Endothelial cell (in vitro differentiated cells): ENCODE data around the gene RPL36. TPM values are rescaled to one million over a fixed set of nuclear protein-coding genes. Genes with fewer than 3 reads are reported as not detected.

Experiments used
- DNase-seq: peaks from one replicate; pipeline ENCODE4 v3.0.0; 2021; ENCODE audit warnings: low spot score
- H3K27ac Mint-ChIP-seq: one replicate; pipeline ENCODE4 v1.8.0; 2021; ENCODE audit warnings: mixed read lengths, inconsistent platforms; ENCODE audit not compliant: unreplicated experiment
- H3K27me3 Mint-ChIP-seq: one replicate; pipeline ENCODE4 v1.8.0; 2021; ENCODE audit warnings: mild to moderate bottlenecking, moderate library complexity, mixed read lengths, inconsistent platforms; ENCODE audit not compliant: unreplicated experiment
- H3K36me3 Mint-ChIP-seq: one replicate; pipeline ENCODE4 v1.8.0; 2021; ENCODE audit warnings: mild to moderate bottlenecking, low read depth, mixed read lengths, inconsistent platforms; ENCODE audit not compliant: unreplicated experiment
- H3K4me1 Mint-ChIP-seq: one replicate; pipeline ENCODE4 v1.8.0; 2021; ENCODE audit warnings: mild to moderate bottlenecking, mixed read lengths, inconsistent platforms; ENCODE audit not compliant: unreplicated experiment
- H3K4me3 Mint-ChIP-seq: one replicate; pipeline ENCODE4 v1.8.0; 2021; ENCODE audit warnings: mild to moderate bottlenecking, mixed read lengths, inconsistent platforms; ENCODE audit not compliant: unreplicated experiment
- H3K9me3 Mint-ChIP-seq: one replicate; pipeline ENCODE4 v1.8.0; 2021; ENCODE audit warnings: mixed read lengths, inconsistent platforms; ENCODE audit not compliant: unreplicated experiment
- total RNA-seq: library from RNA; stranded (reverse); fragmentation: NEBNext Ultra II Directional; extraction: Animal tissue kit (Norgen Biotek cat#: 25700); gene quantifications from one replicate; pipeline ENCODE4 v1.2.1, GENCODE V29; 2021; ENCODE audit not compliant: unreplicated experiment
- TF ChIP-seq, protein P1 (sequence below): fragments of 200-600 bp; sonication (generic); IDR thresholded peaks from one replicate; pipeline ENCODE4 v1.5.0; 2021; ENCODE audit warnings: antibody characterized with exemption; ENCODE audit not compliant: unreplicated experiment

Gene RPL36
- total RNA-seq, 1 donor from 2014 or later, result 910 TPM

DNA sequence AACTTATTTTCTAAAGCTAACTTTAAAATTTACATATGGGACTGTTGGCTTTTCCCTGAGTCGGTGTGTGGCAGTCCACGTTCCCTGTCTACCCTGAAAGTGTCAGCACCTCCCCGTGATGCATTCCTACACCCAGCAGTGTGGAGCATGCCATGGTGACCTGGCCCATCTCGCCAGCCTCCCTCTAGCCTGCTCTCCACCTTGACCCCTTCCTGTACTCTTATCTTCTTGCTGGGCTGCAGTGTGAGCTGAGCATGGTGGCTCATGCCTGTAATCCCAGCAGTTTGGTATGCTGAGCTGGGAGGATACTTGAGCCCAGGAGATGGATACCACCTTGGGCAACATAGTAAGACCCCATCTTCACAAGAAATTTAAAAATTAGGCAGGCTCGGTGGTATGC, 35.2 kb upstream of the RPL36 start:
- Mint-ChIP-seq H3K9me3 (no peaks in the 10 kb centered on the region), H3K4me3 (no peak overlapping the region), H3K27me3 (peaks cover 4% of the 10 kb centered on the region), H3K4me1 (no peaks in the 10 kb centered on the region), H3K27ac (peak overlapping the region; percentile 5), H3K36me3 (peaks cover 46% of the 10 kb centered on the region)
- no peak for DNase-seq
- TF ChIP-seq, protein P1, sequence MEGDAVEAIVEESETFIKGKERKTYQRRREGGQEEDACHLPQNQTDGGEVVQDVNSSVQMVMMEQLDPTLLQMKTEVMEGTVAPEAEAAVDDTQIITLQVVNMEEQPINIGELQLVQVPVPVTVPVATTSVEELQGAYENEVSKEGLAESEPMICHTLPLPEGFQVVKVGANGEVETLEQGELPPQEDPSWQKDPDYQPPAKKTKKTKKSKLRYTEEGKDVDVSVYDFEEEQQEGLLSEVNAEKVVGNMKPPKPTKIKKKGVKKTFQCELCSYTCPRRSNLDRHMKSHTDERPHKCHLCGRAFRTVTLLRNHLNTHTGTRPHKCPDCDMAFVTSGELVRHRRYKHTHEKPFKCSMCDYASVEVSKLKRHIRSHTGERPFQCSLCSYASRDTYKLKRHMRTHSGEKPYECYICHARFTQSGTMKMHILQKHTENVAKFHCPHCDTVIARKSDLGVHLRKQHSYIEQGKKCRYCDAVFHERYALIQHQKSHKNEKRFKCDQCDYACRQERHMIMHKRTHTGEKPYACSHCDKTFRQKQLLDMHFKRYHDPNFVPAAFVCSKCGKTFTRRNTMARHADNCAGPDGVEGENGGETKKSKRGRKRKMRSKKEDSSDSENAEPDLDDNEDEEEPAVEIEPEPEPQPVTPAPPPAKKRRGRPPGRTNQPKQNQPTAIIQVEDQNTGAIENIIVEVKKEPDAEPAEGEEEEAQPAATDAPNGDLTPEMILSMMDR, result no peak

DNA sequence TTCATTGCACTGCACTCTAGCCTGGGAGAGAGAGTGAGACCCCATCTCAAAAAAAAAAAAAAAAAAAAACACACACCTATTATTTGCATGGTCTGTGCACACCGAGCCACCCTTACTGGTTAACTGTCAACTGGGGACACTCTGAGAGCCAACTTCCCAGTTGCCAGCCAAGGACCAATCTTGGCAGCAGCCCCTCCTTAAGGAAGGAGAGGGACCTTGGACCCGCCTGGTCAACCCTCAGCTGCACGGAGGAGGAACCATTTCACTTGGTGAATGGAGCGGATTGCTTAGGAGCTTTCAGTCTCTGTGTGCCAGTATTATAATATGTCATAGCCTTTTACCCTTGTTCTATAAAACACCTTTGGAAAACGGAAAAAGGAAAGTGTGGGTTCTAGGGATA, 34.7 kb upstream of the RPL36 start:
- Mint-ChIP-seq H3K9me3 (no peaks in the 10 kb centered on the region), H3K4me1 (no peaks in the 10 kb centered on the region), H3K27ac (no peak overlapping the region), H3K27me3 (peaks cover 4% of the 10 kb centered on the region), H3K36me3 (peaks cover 45% of the 10 kb centered on the region), H3K4me3 (no peak overlapping the region)
- TF ChIP-seq, protein P1, result no peak
- DNase-seq, result no peak

DNA sequence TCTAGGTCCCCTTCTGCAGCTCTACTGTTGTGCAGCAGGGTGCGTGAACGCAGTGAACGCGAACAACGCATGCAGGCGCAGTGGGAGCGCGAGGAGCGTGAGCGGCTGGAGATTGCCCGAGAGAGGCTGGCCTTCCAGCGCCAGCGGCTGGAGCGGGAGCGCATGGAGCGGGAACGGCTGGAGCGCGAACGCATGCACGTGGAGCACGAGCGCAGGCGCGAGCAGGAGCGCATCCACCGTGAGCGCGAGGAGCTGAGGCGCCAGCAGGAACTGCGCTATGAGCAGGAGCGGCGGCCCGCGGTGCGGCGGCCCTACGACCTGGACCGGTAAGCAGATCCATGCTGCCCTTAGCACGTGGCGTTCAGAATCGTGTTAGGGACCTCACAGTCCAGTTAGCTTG, 28.6 kb upstream of the RPL36 start:
- Mint-ChIP-seq H3K27me3 (peaks cover 4% of the 10 kb centered on the region), H3K36me3 (peaks cover 31% of the 10 kb centered on the region), H3K4me1 (no peaks in the 10 kb centered on the region), H3K9me3 (no peaks in the 10 kb centered on the region), H3K4me3 (peak overlapping the region; percentile 56), H3K27ac (no peak overlapping the region)
- TF ChIP-seq, protein P1, result no peak
- DNase-seq, result no peak

DNA sequence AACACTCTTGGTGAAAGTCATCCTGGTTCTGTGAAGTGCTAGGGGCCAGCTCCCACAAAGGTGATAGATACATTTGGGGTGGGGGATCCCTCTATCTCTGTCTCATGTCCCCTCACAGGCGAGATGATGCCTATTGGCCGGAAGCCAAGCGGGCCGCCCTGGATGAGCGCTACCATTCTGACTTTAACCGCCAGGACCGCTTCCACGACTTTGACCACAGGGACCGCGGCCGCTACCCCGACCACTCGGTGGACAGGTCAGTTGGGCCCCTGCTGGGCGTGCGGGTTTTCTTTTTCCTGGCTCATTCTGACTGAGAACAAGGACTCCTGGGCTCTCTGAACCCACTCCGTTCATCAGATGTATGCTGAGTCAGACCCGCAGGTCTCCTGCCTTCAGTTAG, 26.2 kb upstream of the RPL36 start:
- no peaks in the 10 kb centered on the region for H3K9me3 Mint-ChIP-seq
- H3K4me3 Mint-ChIP-seq, result no peak overlapping the region
- DNase-seq, result no peak
- H3K36me3 Mint-ChIP-seq, result peaks cover 37% of the 10 kb centered on the region
- H3K27ac Mint-ChIP-seq, result no peak overlapping the region
- TF ChIP-seq, protein P1, result no peak
- H3K27me3 Mint-ChIP-seq, result peaks cover 3% of the 10 kb centered on the region
- no peaks in the 10 kb centered on the region for H3K4me1 Mint-ChIP-seq

DNA sequence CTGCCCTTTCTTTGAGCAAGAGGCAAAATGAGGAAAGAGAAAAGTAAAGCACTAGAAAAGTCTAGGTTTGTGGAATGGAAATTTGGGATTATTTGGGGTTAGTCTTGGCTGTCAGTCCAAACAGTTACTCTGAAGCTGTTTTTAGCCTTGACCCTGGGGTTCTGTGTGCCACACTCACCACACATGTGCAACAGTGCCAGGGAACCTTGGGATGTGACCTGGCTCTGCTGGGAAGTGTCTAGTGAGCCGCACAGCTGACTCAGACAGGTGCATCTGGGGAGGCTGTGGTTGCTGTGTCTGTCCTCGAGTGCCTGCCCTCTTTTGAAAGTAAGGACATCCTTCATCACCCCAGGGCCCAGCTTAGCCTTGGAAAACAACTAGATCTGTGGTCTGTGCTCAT, 25.6 kb upstream of the RPL36 start:
- no peak overlapping the region for H3K4me3 Mint-ChIP-seq
- H3K36me3 Mint-ChIP-seq, result peaks cover 37% of the 10 kb centered on the region
- H3K9me3 Mint-ChIP-seq, result no peaks in the 10 kb centered on the region
- no peaks in the 10 kb centered on the region for H3K4me1 Mint-ChIP-seq
- TF ChIP-seq, protein P1, result no peak
- H3K27me3 Mint-ChIP-seq, result peaks cover 3% of the 10 kb centered on the region
- H3K27ac Mint-ChIP-seq, result peak overlapping the region; percentile 24
- DNase-seq, result no peak
